HFFc6 (cell line): ENCODE data around the gene SORCS3. TPM values are rescaled to one million over a fixed set of nuclear protein-coding genes. Genes with fewer than 3 reads are reported as not detected.
"Not testable (repeated sequence)": the region's sequence is repeated elsewhere in the genome, so short reads cannot be mapped to it uniquely, and the experiment has no call there.

Experiments used
- DNase-seq: peaks from one replicate; pipeline ENCODE4 v3.0.0-alpha.2; 2018
- H3K27ac Mint-ChIP-seq: 2 replicates; pipeline ENCODE4 v1.8.0; 2020; ENCODE audit warnings: mild to moderate bottlenecking, mixed read lengths
- H3K27me3 Mint-ChIP-seq: 2 replicates; pipeline ENCODE4 v1.8.0; 2021; ENCODE audit warnings: mild to moderate bottlenecking, moderate library complexity, mixed read lengths; ENCODE audit not compliant: insufficient read depth
- H3K36me3 Mint-ChIP-seq: 2 replicates; pipeline ENCODE4 v1.8.0; 2021; ENCODE audit warnings: low read depth, mixed read lengths
- H3K4me1 Mint-ChIP-seq: 2 replicates; pipeline ENCODE4 v1.8.0; 2020; ENCODE audit warnings: low read depth, mixed read lengths
- H3K4me3 Mint-ChIP-seq: 2 replicates; pipeline ENCODE4 v1.8.0; 2020; ENCODE audit warnings: mild to moderate bottlenecking, moderate library complexity, mixed read lengths
- H3K9me3 Mint-ChIP-seq: 2 replicates; pipeline ENCODE4 v1.8.0; 2020; ENCODE audit warnings: mild to moderate bottlenecking, mixed read lengths
- CTCF ChIP-seq: fragments of 200-600 bp; sonication (generic); IDR thresholded peaks from 2 replicates; pipeline ENCODE4 v1.5.0; 2021; ENCODE audit warnings: antibody characterized with exemption, mild to moderate bottlenecking
- total RNA-seq, 6 experiments: library from RNA; stranded (reverse); fragmentation: NEBNext Ultra II Directional; extraction: Animal tissue kit (Norgen Biotek cat#: 25700); gene quantifications; 2 replicates in 1 of 6; 3 replicates in 5 of 6; pipeline ENCODE4 v1.2.3, GENCODE V29; 2021

Gene SORCS3
- total RNA-seq, 6 experiments from 2014 or later: not detected

- no peaks in the 10 kb centered on the region for H3K36me3 Mint-ChIP-seq
Measured at GRCh38 chr10:104711302-104711721, 70.2 kb downstream of the SORCS3 start.

GRCh38 chr10:104730593-104730992 lies 89.5 kb downstream of the SORCS3 start:
- H3K36me3 Mint-ChIP-seq, DNase-seq, H3K4me3 Mint-ChIP-seq, H3K27ac Mint-ChIP-seq, H3K27me3 Mint-ChIP-seq, H3K4me1 Mint-ChIP-seq: not testable (repeated sequence)
- peaks cover 21% of the 10 kb centered on the region for H3K9me3 Mint-ChIP-seq

More at GRCh38 chr10:104711302-104711721, 70.2 kb downstream of the SORCS3 start:
- peaks cover 4% of the 10 kb centered on the region for H3K27me3 Mint-ChIP-seq
- no peak for TF ChIP-seq CTCF
- peaks cover 39% of the 10 kb centered on the region for H3K9me3 Mint-ChIP-seq
- H3K4me1 Mint-ChIP-seq: no peaks in the 10 kb centered on the region
- no peak for DNase-seq
- H3K4me3 Mint-ChIP-seq: no peak overlapping the region
- no peak overlapping the region for H3K27ac Mint-ChIP-seq

- no peaks in the 10 kb centered on the region for H3K36me3 Mint-ChIP-seq
- no peaks in the 10 kb centered on the region for H3K4me1 Mint-ChIP-seq
- DNase-seq: no peak
- TF ChIP-seq CTCF: no peak
- H3K4me3 Mint-ChIP-seq: no peak overlapping the region
- H3K27ac Mint-ChIP-seq: no peak overlapping the region
- H3K27me3 Mint-ChIP-seq: no peaks in the 10 kb centered on the region
- peaks cover 16% of the 10 kb centered on the region for H3K9me3 Mint-ChIP-seq
Measured at GRCh38 chr10:104731192-104731591, 90.1 kb downstream of the SORCS3 start.

DNA sequence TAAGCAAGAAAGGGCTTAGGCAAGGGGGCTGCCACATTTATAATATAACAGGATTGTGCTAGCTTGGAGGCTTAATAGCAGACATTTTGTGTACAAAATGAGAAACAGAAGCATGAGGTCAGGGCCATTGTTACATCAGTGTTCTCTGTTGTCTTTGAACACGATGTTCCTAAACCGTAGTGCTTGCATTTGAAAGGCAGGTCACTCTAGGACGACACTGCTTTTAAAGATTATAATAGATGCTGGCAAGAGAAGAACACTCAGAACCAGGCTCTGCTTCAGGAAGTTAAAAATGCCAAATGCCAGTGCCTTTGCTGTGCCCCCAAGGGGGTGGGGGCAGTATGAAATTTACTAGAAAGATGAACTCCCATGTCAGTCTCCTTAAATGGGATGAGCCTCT lies 91.1 kb downstream of the SORCS3 start:
- no peak overlapping the region for H3K4me3 Mint-ChIP-seq
- no peaks in the 10 kb centered on the region for H3K36me3 Mint-ChIP-seq
- TF ChIP-seq CTCF: no peak
- H3K9me3 Mint-ChIP-seq: peaks cover 7% of the 10 kb centered on the region
- no peak overlapping the region for H3K27ac Mint-ChIP-seq
- H3K4me1 Mint-ChIP-seq: no peaks in the 10 kb centered on the region
- DNase-seq: no peak
- H3K27me3 Mint-ChIP-seq: no peaks in the 10 kb centered on the region

DNA sequence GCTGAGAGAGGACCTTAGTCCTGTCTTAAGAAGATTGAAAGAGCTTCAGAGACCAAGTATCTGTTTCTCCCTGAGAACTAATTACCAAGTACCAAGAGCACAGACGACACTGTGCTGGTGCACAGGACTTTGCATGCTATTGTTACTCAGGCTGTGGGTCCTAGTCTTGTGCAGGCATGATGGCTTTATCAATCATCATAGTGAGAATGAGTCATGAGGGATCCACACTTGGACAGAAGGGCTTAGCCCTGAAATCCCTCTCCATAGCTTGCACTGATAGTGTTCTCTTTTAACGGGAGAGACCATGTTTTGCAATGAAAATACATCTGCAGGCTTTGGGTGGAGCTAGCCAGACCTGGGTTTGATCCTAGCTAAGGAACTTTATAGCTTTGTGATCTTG lies 93.3 kb downstream of the SORCS3 start:
- Mint-ChIP-seq H3K36me3 (no peaks in the 10 kb centered on the region), H3K9me3 (peaks cover 6% of the 10 kb centered on the region), H3K27me3 (no peaks in the 10 kb centered on the region), H3K4me3 (no peak overlapping the region), H3K4me1 (no peaks in the 10 kb centered on the region), H3K27ac (no peak overlapping the region)
- no peak for TF ChIP-seq CTCF
- no peak for DNase-seq

DNA sequence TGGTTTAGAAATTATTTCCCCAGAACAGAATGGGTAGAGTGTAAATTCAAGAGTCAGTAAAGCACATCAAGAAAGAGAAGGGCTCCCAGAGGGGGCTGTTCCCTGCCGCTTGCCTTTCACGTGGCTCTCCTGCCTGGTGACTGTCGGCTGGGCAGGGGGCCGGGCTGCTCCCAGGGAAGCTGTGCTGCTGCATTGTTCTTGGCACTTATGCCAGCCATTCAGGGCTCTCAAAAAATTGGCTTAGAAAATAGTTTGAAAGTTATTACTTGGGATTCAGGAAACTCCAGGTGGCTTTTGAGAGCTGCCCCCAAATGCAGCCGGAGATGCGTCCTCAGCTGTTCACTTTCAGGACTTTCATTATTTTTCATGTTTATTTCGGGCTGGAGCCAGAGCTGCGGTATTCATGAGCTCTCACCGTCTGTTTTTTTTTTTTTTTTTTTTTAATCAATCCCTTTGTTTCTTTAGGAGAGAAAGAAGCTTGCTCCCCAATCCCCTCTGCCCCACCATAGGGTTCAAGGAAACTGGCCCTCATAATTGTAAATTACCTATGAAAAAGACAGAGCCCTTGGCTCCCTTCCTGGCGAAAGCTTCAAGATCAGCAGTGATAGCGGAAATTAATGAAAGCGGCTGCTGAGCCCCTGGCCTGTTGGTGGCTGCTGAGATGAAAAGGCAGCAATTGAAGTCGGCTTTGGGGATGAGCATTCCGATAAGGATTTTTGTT lies 94.1 kb downstream of the SORCS3 start:
- H3K27me3 Mint-ChIP-seq: no peaks in the 10 kb centered on the region
- H3K4me1 Mint-ChIP-seq: no peaks in the 10 kb centered on the region
- no peak for DNase-seq
- peaks cover 9% of the 10 kb centered on the region for H3K9me3 Mint-ChIP-seq
- no peak overlapping the region for H3K27ac Mint-ChIP-seq
- no peak for TF ChIP-seq CTCF
- H3K4me3 Mint-ChIP-seq: no peak overlapping the region
- H3K36me3 Mint-ChIP-seq: 0 out of 2 replicates have a peak, but pooled peaks cover 2% of the 10 kb centered on the region
